GM18858 (cell line): ENCODE results near the gene CMSS1.
"Not testable (repeated sequence)": the region's sequence is repeated elsewhere in the genome, so short reads cannot be mapped to it uniquely, and the experiment has no call there.

Experiments used
- ATAC-seq: cut with Tn5 transposase; IDR thresholded peaks from one replicate; pipeline ENCODE4 v1.9.1; 2021; ENCODE audit not compliant: unreplicated experiment

Gene CMSS1

DNA sequence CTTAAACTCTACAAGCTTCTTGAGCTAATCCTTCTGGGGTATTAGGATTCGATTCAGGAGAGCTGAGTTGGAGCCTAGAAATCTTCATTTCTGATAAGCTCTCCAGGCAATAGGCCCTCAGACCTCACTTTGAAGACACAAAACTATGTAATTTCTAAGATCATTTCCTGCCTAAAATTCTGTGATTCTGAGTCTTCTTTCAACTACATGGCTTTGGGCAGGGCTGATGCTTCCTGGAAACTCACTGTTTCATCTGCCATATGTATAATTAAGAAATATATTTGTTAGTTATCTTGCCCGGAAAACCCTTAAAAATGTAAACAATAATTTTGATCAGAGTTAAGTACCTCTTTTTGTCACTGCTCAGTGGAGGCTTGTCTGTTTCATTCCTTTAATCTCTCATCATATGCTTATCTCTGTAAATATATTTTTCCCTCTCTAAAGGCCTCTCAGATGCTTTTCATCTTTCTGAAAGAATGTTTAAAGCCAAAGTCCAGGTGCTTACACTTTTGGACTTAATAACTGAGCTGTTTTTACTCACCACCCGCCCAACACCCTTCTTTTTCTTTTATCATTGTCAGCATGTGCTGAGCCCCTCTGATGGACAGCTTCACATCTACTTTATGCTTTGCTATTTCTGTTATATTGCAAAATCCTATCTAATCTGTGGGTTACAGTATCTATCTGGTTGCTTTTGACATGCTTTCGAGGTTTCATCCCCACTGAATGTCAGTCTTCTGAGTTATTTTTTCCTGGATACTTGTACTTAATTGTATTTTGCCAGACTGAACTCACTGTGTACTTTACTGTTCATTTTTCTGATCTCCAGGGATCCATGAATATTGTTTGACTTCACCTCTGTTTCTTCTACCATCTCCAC, 258.4 kb downstream of the CMSS1 start:
- no peak for ATAC-seq

DNA sequence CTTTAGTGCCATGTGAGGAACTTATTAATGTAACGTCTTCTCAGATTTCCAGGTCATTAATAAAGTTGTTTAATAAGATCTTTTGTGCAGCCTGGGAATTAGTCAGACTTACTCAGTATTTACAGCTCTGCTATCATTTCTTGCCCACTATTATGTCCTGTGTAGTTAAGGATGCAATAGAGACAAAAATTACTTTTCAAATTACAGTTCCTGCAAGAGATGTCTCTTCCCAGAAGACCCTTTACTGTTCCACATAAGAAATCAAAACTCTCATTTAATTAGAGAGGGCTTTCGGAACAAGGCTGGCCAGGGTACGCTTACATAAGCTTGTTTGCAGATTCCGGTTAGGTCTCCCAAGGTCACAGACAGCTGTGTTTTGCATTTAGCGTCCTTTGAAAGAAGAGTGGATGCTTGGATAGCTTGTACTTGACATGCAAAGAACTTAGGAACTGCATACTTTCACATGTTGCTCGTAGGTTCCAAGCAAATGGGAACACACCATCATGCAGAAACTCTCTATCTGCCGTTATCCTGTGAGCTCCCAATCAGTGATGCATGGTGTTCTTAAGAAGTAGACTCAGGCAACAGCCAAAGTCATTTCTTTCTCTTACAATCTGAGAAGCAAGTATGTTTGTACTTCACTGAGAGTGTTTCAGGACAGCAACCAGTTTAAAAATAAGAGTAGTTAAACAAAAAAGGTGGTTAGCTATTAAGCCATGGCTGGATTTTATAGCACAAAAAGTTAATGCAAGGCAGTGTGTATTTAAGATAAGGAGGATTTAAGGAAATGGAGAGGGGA, 259.3 kb downstream of the CMSS1 start:
- no peak for ATAC-seq

DNA sequence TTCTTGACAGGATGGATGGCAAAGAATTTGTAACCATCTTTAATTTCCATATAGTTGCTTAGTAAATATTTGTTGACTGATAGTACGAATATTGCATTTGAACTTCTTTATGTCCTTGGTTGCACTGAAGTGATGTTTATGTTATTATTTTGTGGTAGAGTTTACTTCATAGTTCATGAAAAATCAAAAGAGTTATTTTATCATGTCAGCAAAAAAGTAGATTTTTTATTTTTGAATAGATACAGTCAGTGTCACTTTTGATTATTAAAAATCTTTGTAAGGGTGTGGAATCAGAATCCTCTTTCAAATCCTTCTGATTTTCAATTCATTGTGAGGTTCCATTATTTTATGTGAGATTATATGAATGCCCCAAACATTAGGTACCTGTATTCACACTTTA, 261.7 kb downstream of the CMSS1 start:
- ATAC-seq: no peak

DNA sequence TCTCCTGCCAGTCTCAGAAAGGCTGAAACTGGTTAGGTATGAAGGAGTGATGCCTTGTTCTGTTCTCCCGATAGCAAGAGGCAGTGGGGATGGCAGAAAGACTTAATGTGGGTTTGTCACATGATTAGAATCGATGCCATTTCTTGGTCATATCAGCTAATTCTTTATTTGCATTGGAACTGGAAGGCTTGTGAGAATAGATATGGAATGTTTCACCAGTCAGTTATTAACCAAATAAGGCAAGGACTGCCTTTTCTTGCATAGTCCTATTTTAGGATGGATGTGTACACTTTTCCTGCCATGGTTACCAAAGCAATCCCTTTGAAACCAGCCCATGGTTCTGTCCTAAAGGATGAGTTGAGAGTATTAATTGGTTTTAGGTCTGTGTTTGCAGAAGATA, 262.9 kb downstream of the CMSS1 start:
- ATAC-seq: no peak

DNA sequence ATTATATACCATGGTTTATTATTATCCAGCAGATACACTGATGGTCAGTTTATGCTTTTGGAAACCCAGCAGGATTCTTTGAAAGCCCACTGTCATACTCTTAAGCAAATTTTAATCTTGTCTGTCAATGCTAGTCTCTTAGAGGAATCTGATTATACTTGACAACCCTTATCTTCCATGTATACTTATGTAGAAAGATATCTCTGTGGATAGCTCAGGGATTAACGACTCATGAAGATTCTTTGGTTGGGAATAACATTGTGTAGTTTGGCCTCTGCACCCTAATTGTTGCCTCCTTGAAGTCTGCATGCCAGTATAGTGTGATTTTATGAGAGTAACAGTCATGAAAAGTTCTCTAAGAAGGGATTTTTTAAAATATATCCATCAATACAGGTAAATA, 263.6 kb downstream of the CMSS1 start:
- ATAC-seq: no peak

DNA sequence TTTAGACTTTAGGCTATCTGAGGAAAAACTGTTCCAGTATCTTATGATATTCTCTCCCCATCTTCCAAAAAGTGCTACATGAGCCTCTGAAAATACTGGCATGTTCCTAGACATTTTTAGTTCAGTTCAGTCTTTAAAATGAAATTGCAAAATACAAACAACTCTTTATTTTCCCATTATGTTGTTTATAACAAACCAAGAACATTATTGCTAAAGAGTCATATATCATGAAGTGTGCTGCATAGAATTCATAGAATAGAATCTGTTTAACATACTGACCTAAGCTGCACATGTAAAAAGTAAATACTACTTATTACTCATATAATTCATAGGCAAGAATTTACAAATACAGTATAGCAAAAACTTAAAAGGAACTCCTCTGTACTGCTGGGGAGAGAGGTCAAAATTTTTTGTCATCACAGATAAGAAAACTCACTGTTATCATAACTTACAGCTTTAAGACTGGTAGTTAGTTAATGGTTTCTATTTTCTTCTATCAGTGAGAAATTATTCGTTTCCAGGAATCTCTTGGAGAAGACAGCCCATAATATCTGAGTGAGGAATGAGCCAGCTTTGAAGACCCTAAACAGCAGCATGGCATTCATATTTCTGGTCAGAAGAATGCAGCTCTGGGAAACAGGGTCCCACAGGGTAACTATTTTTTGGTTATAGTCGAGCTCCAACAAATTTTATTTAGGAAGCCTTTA, 264.5 kb downstream of the CMSS1 start:
- no peak for ATAC-seq

DNA sequence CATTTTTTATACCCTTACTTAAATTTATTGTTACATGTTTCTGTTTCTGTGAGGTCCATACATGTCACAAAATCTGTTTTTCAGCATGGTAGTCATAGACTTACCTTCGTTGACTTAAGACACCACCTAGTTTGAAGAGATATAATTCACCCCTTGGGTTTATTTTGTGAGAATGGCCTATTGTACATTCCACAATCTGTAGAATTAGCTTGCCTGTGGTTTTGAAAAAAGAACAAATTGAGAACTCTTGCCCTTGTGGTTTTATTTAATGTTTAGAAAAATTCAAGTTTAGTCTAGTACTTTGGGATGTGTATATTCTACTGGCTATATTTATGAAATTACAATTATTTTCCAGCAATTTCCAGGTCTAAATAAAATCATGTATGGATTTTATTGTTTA, 265.1 kb downstream of the CMSS1 start:
- no peak for ATAC-seq

DNA sequence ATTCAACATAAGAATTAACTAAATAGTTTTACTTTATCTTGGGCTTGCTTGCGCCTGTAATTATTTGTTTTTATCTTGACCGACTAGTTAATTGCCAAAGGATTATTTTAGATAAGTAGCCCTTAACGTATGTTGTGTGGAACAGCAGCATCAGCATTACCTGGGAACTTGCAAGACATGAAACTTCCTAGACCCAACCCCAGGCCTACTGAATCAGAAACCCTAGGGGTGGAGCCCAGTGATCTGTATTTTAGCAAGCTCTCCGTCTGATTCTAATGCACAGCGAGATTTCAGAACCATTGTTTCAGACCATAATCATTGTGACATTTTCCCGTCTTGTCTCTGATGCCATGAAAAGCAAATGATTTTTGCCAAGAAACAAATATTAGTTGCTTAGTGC, 265.5 kb downstream of the CMSS1 start:
- ATAC-seq: no peak

DNA sequence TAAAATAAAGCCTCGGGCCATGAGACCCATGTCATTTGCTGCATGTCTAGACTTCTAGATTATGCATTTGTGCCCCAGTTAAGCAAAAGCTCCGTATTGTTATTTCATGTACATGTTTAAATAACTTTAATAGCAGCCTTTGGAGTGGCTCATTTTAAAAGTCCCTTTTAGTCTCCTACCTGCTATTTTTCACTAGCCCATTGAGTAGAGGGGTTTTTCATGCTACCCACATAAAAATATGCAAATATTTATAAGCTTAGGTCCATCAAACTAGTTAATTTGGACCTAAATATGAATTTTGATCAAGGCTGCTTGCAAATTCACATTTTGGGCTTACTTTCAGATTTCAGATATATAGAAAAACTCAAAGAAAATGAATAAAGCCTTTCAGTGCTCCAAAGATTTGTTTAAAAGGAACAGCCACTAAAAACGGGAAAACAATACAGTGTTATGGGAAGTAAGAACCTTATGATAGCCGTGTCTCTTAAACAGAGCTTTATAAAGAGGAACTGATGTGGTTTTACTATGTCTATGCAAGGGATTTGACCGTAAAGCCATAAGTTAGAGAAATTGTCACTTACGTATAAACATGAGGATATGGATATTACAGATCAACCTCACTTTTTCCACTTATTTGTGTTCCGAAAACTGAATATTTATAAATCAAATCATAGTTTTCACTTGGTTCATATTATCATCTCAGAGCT, 266.6 kb downstream of the CMSS1 start:
- ATAC-seq: no peak

DNA sequence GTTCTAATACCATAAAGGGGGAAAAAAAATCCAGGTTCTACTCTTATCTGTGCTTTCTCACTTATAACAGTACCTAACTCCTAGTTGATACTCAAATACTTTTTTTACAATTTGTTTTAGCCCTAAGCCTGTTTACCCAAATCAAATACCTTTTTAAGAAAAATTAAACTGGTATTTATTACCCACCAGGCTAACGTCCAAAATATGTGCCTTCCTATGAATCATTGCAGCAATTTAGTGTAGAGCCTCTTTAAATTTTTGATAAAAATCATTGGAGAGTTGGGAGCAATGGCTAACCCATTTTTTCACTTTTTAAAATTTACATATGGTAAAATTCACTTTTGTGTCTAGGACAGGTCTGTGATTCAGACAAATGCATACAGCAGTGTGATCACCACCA, 268.7 kb downstream of the CMSS1 start:
- no peak for ATAC-seq

DNA sequence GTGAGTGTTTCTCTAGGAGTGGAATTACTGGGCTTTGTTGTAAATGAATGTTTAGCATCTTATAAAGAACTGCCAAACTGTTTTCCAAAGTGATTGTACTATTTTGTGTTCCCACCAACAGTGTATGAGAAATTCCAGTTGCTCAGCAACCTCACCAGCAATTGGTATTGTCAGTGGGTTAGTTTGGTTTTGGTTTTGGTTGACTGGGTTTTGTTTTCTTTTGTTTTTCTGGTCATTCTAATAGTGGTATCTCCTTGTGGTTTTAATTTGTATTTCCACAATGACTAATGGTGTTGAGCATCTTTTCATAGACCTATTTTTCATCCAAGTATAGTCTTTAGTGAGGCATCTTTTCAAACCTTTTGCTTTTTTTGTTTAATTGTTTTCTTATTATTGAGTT, 269.5 kb downstream of the CMSS1 start:
- ATAC-seq: peak; percentile 96

DNA sequence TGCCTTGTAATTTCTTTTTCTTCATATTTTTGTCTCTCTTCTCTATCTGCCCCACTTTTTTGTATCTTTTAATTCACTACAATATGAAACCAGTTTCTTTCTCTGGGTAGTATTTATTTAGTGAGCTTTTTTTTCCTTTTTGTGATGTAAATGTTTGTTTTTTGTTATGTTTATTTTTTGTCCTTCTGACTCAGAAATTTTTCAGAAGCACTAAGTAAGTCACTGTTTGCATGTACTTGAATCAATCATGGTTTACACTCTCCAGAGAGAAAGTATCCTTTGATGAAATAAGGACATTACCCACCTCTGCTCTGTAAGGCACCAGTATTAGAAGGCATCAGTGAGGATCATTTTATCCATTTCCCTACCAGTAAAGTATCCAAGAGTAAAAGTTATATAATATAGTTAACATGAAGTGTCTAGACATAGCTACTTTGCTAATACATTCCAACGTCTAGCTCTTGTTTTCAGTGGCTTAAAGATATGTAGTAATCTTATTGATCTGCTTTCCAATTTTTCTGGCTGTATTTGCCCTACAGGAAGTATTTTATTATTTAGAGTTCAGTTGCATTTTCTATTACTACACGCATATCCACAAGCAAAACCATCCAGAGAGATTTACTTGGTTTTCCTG, 271.2 kb downstream of the CMSS1 start:
- no peak for ATAC-seq

DNA sequence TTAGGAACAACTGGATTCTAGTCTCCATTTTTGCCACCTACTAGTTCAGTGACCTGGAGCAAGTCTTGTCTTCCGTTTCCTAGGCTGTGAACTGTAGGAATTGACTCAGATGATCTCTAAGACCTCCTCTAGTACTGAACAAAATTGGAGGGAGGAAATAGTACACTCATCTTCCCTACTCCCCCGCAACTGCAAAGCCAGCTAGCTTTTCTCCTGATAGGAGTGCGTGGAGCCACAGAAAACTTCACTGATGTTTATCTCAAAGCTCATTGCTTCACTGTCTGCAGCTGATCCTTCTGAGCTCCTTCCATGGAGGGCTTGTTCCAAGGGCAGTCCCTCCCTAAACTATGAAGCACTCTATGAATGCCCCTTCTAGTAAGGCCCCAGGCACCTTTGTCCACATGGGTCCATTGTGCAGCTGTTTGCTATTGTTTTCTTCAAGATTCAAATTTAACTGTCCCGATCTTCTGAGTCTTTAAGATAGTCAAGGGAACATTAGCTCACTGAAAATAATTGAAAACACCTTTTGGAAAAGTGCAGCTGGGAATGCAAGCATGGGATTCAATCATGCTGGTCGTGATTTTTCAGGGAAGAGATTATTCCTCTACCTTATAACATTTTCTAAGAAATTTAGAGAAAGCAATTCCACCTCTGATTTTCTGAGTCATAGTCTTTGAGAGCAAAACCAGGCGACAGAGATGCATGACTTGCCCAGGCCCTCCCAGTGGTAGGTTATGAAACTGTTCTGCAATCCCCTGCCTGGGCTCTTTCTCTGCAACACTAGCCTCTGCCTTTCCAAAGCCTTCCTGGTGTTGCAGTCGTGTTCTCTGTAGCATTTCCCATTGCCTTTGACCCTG, 272.4 kb downstream of the CMSS1 start:
- no peak for ATAC-seq

DNA sequence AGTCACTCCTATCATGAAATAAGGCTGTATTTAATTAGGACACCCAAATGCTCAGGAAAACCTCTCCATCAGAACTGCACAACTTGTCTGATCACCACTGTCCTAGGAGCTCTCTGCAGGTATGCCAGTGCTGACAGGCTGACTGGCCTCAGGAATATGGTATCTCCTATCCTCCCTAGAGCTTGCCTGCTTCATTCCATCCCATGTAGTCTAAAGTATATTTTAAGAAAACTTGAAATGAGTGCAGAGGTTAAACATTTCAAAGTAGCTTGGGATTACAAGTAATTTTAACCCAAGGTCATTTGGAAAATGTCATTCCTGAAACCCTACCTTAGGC, 273.0 kb downstream of the CMSS1 start:
- ATAC-seq: no peak

DNA sequence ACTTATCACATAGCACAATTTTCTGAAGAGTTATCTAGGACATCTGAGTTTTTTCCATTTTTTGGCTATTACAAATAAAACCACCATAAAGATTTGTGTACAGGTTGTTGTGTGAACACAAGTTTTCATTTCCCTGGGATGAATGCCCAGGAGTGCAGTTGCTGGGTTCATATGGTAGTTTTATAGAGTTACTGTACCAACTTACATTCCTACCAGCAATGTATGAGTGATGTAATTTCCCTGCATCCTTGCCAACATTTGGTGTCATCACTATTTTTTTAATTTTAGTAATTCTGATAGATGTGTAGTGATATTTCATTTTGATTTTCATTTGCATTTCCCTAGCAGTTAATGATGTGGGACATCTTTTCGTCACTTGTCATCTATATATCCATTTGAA, 276.2 kb downstream of the CMSS1 start:
- no peak for ATAC-seq

DNA sequence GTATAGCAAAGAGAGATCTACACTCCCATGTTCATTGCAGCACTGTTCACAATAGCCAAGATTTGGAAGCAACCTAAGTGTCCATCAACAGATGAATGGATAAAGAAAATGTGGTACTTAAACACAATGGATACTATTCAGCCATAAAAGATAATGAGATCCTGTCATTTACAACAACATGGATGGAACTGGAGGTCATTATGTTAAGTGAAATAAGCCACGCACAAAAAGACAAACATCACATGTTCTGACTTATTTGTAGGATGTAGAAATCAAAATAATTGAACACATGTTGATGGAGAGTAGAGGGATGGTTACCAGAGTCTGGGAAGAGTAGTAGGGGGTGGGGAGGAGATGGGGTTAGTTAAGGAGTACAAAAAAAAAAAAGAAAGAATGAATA, 278.6 kb downstream of the CMSS1 start:
- not testable (repeated sequence) for ATAC-seq

DNA sequence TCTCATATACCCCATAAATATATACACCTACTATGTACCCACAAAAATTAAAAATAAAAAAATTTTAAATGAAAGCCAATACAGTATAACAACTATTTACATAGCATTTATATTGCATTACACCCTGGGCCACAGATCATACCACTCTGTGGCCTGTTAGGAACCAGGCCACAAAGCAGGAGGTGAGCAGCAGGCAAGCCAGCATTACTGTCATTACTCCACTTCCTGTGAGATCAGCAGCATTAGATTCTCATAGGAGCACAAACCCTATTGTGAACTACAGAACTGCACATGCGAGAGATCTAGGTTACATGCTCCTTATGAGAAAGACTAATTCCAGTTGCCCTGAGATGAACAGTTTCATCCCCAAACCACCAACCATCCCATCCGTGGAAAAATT, 279.2 kb downstream of the CMSS1 start:
- ATAC-seq: no peak

DNA sequence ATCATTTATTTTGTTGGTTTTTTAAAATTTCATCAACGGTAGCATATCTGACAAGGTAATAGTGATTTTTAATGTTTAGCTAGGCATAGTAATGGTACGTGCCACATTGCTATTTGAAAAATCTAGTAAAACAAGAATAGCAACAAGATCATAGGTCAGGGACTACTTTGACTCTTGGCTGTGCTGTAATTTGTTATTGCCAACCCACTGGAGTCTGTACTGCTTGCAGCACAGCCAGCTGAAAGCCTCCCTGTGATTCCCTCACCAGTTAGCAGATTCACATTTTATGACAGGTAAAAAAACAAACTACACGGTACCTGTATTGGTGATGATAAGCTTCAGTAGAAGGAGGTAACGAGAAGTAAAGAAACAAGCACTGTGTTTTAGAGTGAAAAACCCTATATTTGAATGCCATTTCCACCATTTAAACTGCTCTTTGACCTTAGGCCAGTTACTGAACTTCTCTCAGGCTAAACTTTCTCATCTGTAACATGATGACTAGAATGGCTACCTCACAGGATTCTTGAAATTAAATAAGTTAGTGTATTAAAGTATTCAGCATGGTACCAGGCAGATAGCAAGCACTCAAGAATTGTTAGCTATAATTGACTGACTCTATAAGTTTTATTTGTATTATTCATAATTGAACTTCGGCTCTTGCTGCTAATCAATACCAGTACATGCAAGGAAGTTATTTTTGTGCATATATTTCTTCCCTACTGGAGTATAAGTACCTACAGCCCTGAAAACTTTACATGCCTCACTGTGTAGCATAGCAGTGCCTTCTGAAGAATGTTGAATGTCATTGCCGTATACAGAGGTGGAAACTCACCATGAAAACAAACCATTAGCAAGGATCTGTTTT, 280.5 kb downstream of the CMSS1 start:
- no peak for ATAC-seq

DNA sequence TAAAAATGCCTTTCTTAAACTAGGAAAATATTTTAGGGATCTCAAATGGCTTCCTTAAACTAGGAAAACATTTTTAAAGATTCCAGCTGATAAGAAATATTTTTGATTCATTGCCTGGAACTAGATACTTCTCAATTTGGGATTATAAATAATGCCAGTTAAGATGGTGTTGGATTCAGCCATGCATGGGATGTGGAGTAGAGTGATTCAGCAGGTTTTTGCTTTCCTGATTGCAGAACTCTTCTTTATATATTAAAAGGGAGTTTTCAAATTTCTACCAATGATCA, 281.1 kb downstream of the CMSS1 start:
- ATAC-seq: no peak
